Liver (tissue), 9 donors: Measurements from ENCODE around the gene USP6NL. TPM values are rescaled to one million over a fixed set of nuclear protein-coding genes. Genes with fewer than 3 reads are reported as not detected.

Source experiments
- DNase-seq: peaks from one replicate; pipeline ENCODE4 v3.0.0-alpha.2; 2017; ENCODE audit warnings: low spot score
- H3K27ac ChIP-seq, 2 donors: one replicate each; pipeline ENCODE4 v1.7.0; 2013; ENCODE audit warnings: inconsistent platforms in 2 of 2, low read length in 2 of 2, control low read depth in 1 of 2, low read depth in 1 of 2, mild to moderate bottlenecking in 1 of 2
- H3K27me3 ChIP-seq, 4 donors: one replicate each; pipeline versions ENCODE4 v1.6.1 to v1.7.0; 2013; ENCODE audit warnings: low read length in 3 of 4, inconsistent platforms in 1 of 4, mild to moderate bottlenecking in 1 of 4, moderate library complexity in 1 of 4; ENCODE audit not compliant: control insufficient read depth in 4 of 4, insufficient read depth in 4 of 4
- H3K36me3 ChIP-seq, 4 donors: one replicate each; pipeline versions ENCODE4 v1.6.1 to v1.7.0; 2013; ENCODE audit warnings: low read length in 3 of 4, mild to moderate bottlenecking in 3 of 4, low read depth in 1 of 4, moderate library complexity in 1 of 4; ENCODE audit not compliant: control insufficient read depth in 4 of 4, insufficient read depth in 3 of 4
- H3K4me1 ChIP-seq, 4 donors: one replicate each; pipeline versions ENCODE4 v1.6.1 to v1.7.0; 2013; ENCODE audit warnings: low read length in 3 of 4, mild to moderate bottlenecking in 3 of 4, moderate library complexity in 1 of 4; ENCODE audit not compliant: control insufficient read depth in 4 of 4, insufficient read depth in 4 of 4
- H3K4me3 ChIP-seq, 3 donors: one replicate each; pipeline versions ENCODE4 v1.6.1 to v1.7.0; 2013; ENCODE audit warnings: low read length in 3 of 3, control low read depth in 1 of 3, low read depth in 1 of 3, mild to moderate bottlenecking in 1 of 3
- H3K9ac ChIP-seq, 2 donors: one replicate each; pipeline ENCODE4 v1.7.0; 2013; ENCODE audit warnings: low read length in 2 of 2, mild to moderate bottlenecking in 2 of 2, moderate library complexity in 2 of 2, control low read depth in 1 of 2, low read depth in 1 of 2
- H3K9me3 ChIP-seq, 4 donors: one replicate each; pipeline versions ENCODE4 v1.6.1 to v1.7.0; 2013; ENCODE audit warnings: low read length in 3 of 4; ENCODE audit not compliant: control insufficient read depth in 4 of 4
- EGR1 ChIP-seq, 2 donors: IDR thresholded peaks; 2 replicates each; pipeline ENCODE4 v1.6.1; 2016 to 2018; ENCODE audit warnings: antibody characterized with exemption in 2 of 2, low read depth in 2 of 2
- FOXA1 ChIP-seq: IDR thresholded peaks from 2 replicates; pipeline ENCODE4 v1.6.1; 2016; ENCODE audit warnings: antibody characterized with exemption
- FOXA2 ChIP-seq: IDR thresholded peaks from 2 replicates; pipeline ENCODE4 v1.6.1; 2016; ENCODE audit warnings: antibody characterized with exemption
- HNF4G ChIP-seq: IDR thresholded peaks from 2 replicates; pipeline ENCODE4 v1.6.1; 2016; ENCODE audit warnings: antibody characterized with exemption
- NR2F2 ChIP-seq: IDR thresholded peaks from 2 replicates; pipeline ENCODE4 v1.6.1; 2016; ENCODE audit warnings: antibody characterized with exemption
- RAD21 ChIP-seq, 2 donors: IDR thresholded peaks; 2 replicates each; pipeline ENCODE4 v1.6.1; 2016; ENCODE audit warnings: antibody characterized with exemption in 2 of 2, mild to moderate bottlenecking in 2 of 2
- SP1 ChIP-seq: IDR thresholded peaks from 2 replicates; pipeline ENCODE4 v1.6.1; 2018; ENCODE audit warnings: antibody characterized with exemption, mild to moderate bottlenecking
- YY1 ChIP-seq: IDR thresholded peaks from 2 replicates; pipeline ENCODE4 v1.6.1; 2016; ENCODE audit warnings: antibody characterized with exemption, mild to moderate bottlenecking
- WGBS: extraction: QIAGEN DNeasy Blood & Tissue Kit; methylation state at CpG from one replicate; pipeline ENCODE4 v1.1.7; 2013; 5-methylcytosine and 5-hydroxymethylcytosine counted together
- polyA plus RNA-seq, 2 donors: library from polyadenylated mRNA; stranded (reverse) in 1 of 2; unstranded in 1 of 2; fragments of 200-250 nt in 1 of 2; fragments of >200 nt in 1 of 2; fragmentation: Nextera tagmentation in 1 of 2; extraction: Ambion mirVana in 1 of 2; gene quantifications; one replicate each; pipeline versions ENCODE4 v1.2.1 to v1.2.3, GENCODE V29; 2013 to 2015
- total RNA-seq, 2 donors: library from RNA; depleted of rRNA; stranded (reverse); fragments of >200 nt; gene quantifications; one replicate each; pipeline ENCODE4 v1.2.3, GENCODE V29; 2014
- TF ChIP-seq, protein P1 (sequence below): IDR thresholded peaks from 2 replicates; pipeline ENCODE4 v1.6.1; 2016; ENCODE audit warnings: antibody characterized with exemption, mild to moderate bottlenecking
- TF ChIP-seq, protein P2 (sequence below): IDR thresholded peaks from 2 replicates; pipeline ENCODE4 v1.6.1; 2016; ENCODE audit warnings: antibody characterized with exemption
- TF ChIP-seq, protein P3 (sequence below): IDR thresholded peaks from 2 replicates; pipeline ENCODE4 v1.6.1; 2016; ENCODE audit warnings: antibody characterized with exemption
- TF ChIP-seq, protein P4 (sequence below): IDR thresholded peaks from 2 replicates; pipeline ENCODE4 v1.6.1; 2016; ENCODE audit warnings: antibody characterized with exemption
- TF ChIP-seq, protein P5 (sequence below): fragments of 150-350 bp; IDR thresholded peaks from 2 replicates; pipeline ENCODE4 v1.5.1; 2017; ENCODE audit warnings: improper control_type of control experiment, low read depth, low read length; ENCODE audit not compliant: missing input control
- donor health status: healthy.
- donor health status: healthy.
- donor health status: healthy.
- donor health status: healthy.
- donor health status: healthy.

Gene USP6NL
- total and polyA plus RNA-seq, 4 donors = 3.8 to 15.0 (median 10.2) TPM

DNA sequence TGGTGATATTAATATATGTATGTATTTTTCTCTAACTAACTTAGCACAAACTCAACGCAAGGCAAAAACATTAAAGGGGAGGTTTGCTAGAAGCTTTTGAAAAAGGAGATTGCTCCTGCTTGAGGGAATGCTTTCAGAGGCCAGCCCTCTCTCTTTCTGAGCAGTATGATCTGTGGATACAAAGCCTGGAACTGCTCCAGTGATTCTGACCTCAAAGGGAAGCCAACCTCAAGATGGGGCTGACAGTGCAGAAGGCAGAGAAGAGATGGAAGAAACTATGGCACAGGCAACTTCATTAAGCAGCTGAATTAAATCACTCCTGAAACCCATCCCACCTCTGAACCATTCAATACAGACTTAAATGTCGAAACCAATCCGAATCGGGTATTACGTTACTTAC lies 102.4 kb downstream of the USP6NL start:
- WGBS = 97% methylated on average over 5 of the region's 5 CpGs
- TF ChIP-seq FOXA2 (no peak), NR2F2 (no peak), SP1 (no peak), FOXA1 (no peak)
- H3K27me3 ChIP-seq = no peaks in the 10 kb centered on the region
- H3K36me3 ChIP-seq = peaks cover 2 to 10% (median 5%) of the 10 kb centered on the region in 4 donors
- peaks cover 0 to 4% (median 2%) of the 10 kb centered on the region in 4 donors for H3K4me1 ChIP-seq
- H3K9ac ChIP-seq = no peak overlapping the region
- no peak overlapping the region for H3K27ac ChIP-seq
- no peak overlapping the region for H3K4me3 ChIP-seq
- H3K9me3 ChIP-seq = no peaks in the 10 kb centered on the region
- DNase-seq = no peak

DNA sequence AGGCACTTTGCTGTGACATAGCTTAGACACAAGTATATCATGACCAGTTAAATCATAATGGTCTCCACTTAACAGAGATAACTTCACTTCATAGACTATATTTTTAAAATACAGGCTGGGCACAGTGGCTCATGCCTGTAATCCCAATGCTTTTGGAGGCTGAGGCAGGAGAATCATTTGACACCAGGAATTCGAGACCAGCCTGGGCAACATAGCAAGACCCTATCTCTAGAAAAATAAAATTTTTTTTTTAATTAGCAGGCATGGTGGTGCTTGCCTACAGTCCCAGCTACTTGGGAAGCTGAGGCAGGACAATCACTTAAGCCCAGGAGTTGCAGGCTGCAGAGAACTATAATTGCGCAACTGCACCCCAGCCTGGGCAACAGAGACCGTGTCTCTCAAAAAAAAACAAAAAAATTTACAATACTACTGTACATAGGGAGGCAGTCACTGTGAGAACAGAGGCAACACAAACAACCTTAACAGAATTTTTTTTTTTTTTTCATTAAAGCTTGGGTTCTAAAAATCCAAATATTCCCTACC lies 105.1 kb downstream of the USP6NL start:
- H3K9me3 ChIP-seq = no peaks in the 10 kb centered on the region
- no peaks in the 10 kb centered on the region for H3K4me1 ChIP-seq
- 76% methylated on average over 3 of the region's 3 CpGs for WGBS

More for the DNA sequence above, 105.1 kb downstream of the USP6NL start:
- Histone ChIP-seq H3K4me3 (no peak overlapping the region), H3K27me3 (no peaks in the 10 kb centered on the region), H3K9ac (no peak overlapping the region), H3K36me3 (peaks cover 4 to 10% (median 6%) of the 10 kb centered on the region in 4 donors), H3K27ac (no peak overlapping the region)
- TF ChIP-seq, protein P1, sequence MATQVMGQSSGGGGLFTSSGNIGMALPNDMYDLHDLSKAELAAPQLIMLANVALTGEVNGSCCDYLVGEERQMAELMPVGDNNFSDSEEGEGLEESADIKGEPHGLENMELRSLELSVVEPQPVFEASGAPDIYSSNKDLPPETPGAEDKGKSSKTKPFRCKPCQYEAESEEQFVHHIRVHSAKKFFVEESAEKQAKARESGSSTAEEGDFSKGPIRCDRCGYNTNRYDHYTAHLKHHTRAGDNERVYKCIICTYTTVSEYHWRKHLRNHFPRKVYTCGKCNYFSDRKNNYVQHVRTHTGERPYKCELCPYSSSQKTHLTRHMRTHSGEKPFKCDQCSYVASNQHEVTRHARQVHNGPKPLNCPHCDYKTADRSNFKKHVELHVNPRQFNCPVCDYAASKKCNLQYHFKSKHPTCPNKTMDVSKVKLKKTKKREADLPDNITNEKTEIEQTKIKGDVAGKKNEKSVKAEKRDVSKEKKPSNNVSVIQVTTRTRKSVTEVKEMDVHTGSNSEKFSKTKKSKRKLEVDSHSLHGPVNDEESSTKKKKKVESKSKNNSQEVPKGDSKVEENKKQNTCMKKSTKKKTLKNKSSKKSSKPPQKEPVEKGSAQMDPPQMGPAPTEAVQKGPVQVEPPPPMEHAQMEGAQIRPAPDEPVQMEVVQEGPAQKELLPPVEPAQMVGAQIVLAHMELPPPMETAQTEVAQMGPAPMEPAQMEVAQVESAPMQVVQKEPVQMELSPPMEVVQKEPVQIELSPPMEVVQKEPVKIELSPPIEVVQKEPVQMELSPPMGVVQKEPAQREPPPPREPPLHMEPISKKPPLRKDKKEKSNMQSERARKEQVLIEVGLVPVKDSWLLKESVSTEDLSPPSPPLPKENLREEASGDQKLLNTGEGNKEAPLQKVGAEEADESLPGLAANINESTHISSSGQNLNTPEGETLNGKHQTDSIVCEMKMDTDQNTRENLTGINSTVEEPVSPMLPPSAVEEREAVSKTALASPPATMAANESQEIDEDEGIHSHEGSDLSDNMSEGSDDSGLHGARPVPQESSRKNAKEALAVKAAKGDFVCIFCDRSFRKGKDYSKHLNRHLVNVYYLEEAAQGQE = no peak
- TF ChIP-seq, protein P2, sequence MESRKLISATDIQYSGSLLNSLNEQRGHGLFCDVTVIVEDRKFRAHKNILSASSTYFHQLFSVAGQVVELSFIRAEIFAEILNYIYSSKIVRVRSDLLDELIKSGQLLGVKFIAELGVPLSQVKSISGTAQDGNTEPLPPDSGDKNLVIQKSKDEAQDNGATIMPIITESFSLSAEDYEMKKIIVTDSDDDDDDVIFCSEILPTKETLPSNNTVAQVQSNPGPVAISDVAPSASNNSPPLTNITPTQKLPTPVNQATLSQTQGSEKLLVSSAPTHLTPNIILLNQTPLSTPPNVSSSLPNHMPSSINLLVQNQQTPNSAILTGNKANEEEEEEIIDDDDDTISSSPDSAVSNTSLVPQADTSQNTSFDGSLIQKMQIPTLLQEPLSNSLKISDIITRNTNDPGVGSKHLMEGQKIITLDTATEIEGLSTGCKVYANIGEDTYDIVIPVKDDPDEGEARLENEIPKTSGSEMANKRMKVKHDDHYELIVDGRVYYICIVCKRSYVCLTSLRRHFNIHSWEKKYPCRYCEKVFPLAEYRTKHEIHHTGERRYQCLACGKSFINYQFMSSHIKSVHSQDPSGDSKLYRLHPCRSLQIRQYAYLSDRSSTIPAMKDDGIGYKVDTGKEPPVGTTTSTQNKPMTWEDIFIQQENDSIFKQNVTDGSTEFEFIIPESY = no peak
- TF ChIP-seq, protein P3, sequence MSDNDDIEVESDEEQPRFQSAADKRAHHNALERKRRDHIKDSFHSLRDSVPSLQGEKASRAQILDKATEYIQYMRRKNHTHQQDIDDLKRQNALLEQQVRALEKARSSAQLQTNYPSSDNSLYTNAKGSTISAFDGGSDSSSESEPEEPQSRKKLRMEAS = no peak
- no peak for TF ChIP-seq FOXA1
- no peak for TF ChIP-seq HNF4G
- TF ChIP-seq, protein P4, sequence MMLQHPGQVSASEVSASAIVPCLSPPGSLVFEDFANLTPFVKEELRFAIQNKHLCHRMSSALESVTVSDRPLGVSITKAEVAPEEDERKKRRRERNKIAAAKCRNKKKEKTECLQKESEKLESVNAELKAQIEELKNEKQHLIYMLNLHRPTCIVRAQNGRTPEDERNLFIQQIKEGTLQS = no peak
- no peak for TF ChIP-seq EGR1 (IDR thresholded peaks at IDR 0.05; ENCODE audit: low read depth in 2 of 2)
- no peak for TF ChIP-seq NR2F2
- no peak for TF ChIP-seq RAD21 (IDR thresholded peaks at IDR 0.05)
- TF ChIP-seq, protein P5, sequence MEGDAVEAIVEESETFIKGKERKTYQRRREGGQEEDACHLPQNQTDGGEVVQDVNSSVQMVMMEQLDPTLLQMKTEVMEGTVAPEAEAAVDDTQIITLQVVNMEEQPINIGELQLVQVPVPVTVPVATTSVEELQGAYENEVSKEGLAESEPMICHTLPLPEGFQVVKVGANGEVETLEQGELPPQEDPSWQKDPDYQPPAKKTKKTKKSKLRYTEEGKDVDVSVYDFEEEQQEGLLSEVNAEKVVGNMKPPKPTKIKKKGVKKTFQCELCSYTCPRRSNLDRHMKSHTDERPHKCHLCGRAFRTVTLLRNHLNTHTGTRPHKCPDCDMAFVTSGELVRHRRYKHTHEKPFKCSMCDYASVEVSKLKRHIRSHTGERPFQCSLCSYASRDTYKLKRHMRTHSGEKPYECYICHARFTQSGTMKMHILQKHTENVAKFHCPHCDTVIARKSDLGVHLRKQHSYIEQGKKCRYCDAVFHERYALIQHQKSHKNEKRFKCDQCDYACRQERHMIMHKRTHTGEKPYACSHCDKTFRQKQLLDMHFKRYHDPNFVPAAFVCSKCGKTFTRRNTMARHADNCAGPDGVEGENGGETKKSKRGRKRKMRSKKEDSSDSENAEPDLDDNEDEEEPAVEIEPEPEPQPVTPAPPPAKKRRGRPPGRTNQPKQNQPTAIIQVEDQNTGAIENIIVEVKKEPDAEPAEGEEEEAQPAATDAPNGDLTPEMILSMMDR = no peak
- TF ChIP-seq YY1 = no peak
- DNase-seq = no peak
